Uterus (tissue), 2 donors: ENCODE results near the gene TSHZ2.

Experiments
- POLR2A ChIP-seq, 2 donors: fragments of 450-650 bp; IDR thresholded peaks; one replicate each; pipeline ENCODE4 v1.6.1; 2016; ENCODE audit warnings: antibody characterized with exemption in 2 of 2, mild to moderate bottlenecking in 1 of 2, moderate library complexity in 1 of 2
- TF ChIP-seq, protein P1 (sequence below), 4 experiments: fragments of 200-600 bp in 2 of 4; fragments of 450-650 bp in 2 of 4; sonication (generic) in 2 of 4; IDR thresholded peaks; one replicate each; pipeline ENCODE4 v1.5.1; 2016 to 2019; ENCODE audit warnings: antibody characterized with exemption in 4 of 4, mild to moderate bottlenecking in 2 of 4, moderate library complexity in 1 of 4

DNA sequence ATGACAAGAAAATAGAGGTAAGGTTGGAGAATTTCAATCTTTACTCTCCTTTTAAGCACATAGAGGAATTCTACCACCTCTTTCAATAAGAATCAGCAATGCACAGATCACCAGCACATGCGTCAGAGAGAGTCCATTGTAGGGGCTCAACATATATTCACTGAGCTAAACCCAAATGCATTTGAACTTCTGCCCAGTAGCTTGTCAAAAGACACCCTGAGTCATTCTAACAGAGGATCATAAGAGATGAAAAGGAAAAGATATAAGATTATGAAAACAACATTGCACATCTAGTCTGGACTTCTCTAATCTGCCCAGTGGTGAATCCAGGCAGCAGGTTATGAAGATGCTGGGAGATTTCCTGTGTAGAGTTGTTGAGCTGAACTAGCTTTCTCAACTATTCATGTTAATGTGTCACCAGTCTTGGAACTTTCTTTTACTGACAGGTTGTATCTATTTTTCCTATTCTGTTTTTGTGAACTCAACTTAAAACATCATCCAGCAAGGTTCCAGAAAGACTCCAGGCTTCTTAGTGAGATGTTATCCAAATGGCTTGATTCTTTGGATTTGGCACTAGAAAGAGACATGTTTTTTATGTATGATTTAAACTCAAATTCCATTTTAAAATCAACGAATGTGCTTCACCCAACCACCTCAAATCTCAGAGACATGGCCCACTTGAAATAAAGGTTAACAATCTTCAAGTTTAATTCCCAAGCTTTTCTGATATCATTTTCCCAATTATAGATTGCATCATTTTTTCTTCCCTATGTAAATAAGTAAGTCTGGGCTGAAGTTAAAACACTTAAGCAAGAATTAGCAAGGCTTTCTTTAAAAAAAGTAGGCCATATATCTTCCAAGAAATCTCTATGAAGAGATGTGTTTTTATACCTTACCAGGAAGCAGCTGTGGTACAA lies 89.3 kb downstream of the TSHZ2 start:
- TF ChIP-seq, protein P1, sequence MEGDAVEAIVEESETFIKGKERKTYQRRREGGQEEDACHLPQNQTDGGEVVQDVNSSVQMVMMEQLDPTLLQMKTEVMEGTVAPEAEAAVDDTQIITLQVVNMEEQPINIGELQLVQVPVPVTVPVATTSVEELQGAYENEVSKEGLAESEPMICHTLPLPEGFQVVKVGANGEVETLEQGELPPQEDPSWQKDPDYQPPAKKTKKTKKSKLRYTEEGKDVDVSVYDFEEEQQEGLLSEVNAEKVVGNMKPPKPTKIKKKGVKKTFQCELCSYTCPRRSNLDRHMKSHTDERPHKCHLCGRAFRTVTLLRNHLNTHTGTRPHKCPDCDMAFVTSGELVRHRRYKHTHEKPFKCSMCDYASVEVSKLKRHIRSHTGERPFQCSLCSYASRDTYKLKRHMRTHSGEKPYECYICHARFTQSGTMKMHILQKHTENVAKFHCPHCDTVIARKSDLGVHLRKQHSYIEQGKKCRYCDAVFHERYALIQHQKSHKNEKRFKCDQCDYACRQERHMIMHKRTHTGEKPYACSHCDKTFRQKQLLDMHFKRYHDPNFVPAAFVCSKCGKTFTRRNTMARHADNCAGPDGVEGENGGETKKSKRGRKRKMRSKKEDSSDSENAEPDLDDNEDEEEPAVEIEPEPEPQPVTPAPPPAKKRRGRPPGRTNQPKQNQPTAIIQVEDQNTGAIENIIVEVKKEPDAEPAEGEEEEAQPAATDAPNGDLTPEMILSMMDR (IDR thresholded peaks at IDR 0.05), result no peak
- TF ChIP-seq POLR2A (IDR thresholded peaks at IDR 0.05), result no peak
